PC-3 (cell line): ENCODE data around the gene PDLIM1. TPM values are rescaled to one million over a fixed set of nuclear protein-coding genes. Genes with fewer than 3 reads are reported as not detected.

Experiments
- ATAC-seq: fragments of 200-7000 bp; cut with Tn5 transposase; 2 replicates; pipeline ENCODE4 v1.9.1; 2020; ENCODE audit warnings: mild to moderate bottlenecking, moderate library complexity
- BruUV-seq: library from RNA; stranded (reverse); fragments of 400-500 nt; replicated peaks from 2 replicates; lab custom pipeline; 2021; lab: Mats Ljungman, UMichigan
- CTCF ChIA-PET: fragments of 300-600 bp; sonication (Branson Sonifier 250); formaldehyde crosslinking; loops from one replicate; lab custom pipeline; 2022; ENCODE audit warnings: antibody characterized with exemption; lab: Charles Lee
- POLR2A ChIA-PET: fragments of 300-600 bp; sonication (Branson Sonifier 250); formaldehyde crosslinking; loops from one replicate; lab custom pipeline; 2022; ENCODE audit warnings: antibody characterized with exemption; ENCODE audit not compliant: unreplicated experiment; lab: Charles Lee
- DNase-seq: peaks from one replicate; pipeline ENCODE4 v3.0.0-alpha.2; 2015
- H2AFZ ChIP-seq: fragments of 300-600 bp; sonication (generic); 2 replicates; pipeline ENCODE4 v1.6.0; 2016; ENCODE audit warnings: antibody characterized with exemption, low read length
- H3F3A ChIP-seq: fragments of 300-600 bp; sonication (generic); one replicate; pipeline ENCODE4 v1.6.0; 2017; ENCODE audit warnings: antibody characterized with exemption, low read length, control low read depth, mild to moderate bottlenecking; ENCODE audit not compliant: unreplicated experiment
- H3K27ac ChIP-seq: fragments of 300-600 bp; sonication (generic); 2 replicates; pipeline ENCODE4 v1.5.1; 2016; ENCODE audit warnings: mild to moderate bottlenecking, low read length
- H3K27me3 ChIP-seq: fragments of 300-600 bp; sonication (generic); 2 replicates; pipeline ENCODE4 v1.6.1; 2016; ENCODE audit warnings: low read length, mixed read lengths
- H3K36me3 ChIP-seq: fragments of 300-600 bp; sonication (generic); 2 replicates; pipeline ENCODE4 v1.6.1; 2016; ENCODE audit warnings: low read depth, mixed run types, low read length, mixed read lengths
- H3K4me1 ChIP-seq: fragments of 300-600 bp; sonication (generic); 2 replicates; pipeline ENCODE4 v1.5.1; 2016; ENCODE audit warnings: low read length; ENCODE audit not compliant: insufficient read depth
- H3K4me2 ChIP-seq: fragments of 300-600 bp; sonication (generic); 2 replicates; pipeline ENCODE4 v1.6.0; 2016; ENCODE audit warnings: low read length
- H3K4me3 ChIP-seq: fragments of 300-600 bp; sonication (generic); 2 replicates; pipeline ENCODE4 v1.5.1; 2016; ENCODE audit warnings: mild to moderate bottlenecking, low read length, mixed read lengths
- H3K79me2 ChIP-seq: fragments of 300-600 bp; sonication (generic); 2 replicates; pipeline ENCODE4 v1.6.1; 2017; ENCODE audit warnings: low read length, mixed read lengths
- H3K9ac ChIP-seq: fragments of 300-600 bp; sonication (generic); 2 replicates; pipeline ENCODE4 v1.6.0; 2016; ENCODE audit warnings: mild to moderate bottlenecking, low read length
- H3K9me2 ChIP-seq: fragments of 300-600 bp; sonication (generic); replicated peaks from 2 replicates; pipeline ENCODE4 v1.6.1; 2016; ENCODE audit warnings: mixed run types, low read length, mixed read lengths
- H3K9me3 ChIP-seq: fragments of 300-600 bp; sonication (generic); 2 replicates; pipeline ENCODE4 v1.6.1; 2016; ENCODE audit warnings: low read length, mixed read lengths
- H4K20me1 ChIP-seq: fragments of 300-600 bp; sonication (generic); 2 replicates; pipeline ENCODE4 v1.6.1; 2016; ENCODE audit warnings: low read length, mixed read lengths
- EZH2 ChIP-seq: fragments of 300-600 bp; sonication (generic); IDR thresholded peaks from one replicate; pipeline ENCODE4 v1.6.1; 2017; ENCODE audit warnings: antibody characterized with exemption, mild to moderate bottlenecking, low read length; ENCODE audit not compliant: unreplicated experiment
- EZH2phosphoT487 ChIP-seq: fragments of 300-600 bp; sonication (generic); IDR thresholded peaks from 2 replicates; pipeline ENCODE4 v1.6.1; 2018; ENCODE audit warnings: mild to moderate bottlenecking, antibody characterized with exemption, low read length, borderline replicate concordance
- intact Hi-C: fragments of 100-400 bp; cut with micrococcal nuclease; formaldehyde crosslinking; loops from 2 replicates; pipeline ENCODE4 v1.9.0; 2023
- total RNA-seq: library from RNA; depleted of rRNA; stranded (reverse); fragments of >200 nt; gene quantifications from 2 replicates; pipeline ENCODE4 v1.2.3, GENCODE V29; 2014
- TF ChIP-seq, protein P1 (sequence below): fragments of 300-600 bp; sonication (generic); conservative IDR thresholded peaks from 2 replicates; pipeline ENCODE4 v1.5.1; 2017; ENCODE audit warnings: antibody characterized with exemption, low read depth, mild to moderate bottlenecking, low read length

The PDLIM1 gene
- total RNA-seq, 1 experiment from 2014 or later, result 28.2 TPM

DNA sequence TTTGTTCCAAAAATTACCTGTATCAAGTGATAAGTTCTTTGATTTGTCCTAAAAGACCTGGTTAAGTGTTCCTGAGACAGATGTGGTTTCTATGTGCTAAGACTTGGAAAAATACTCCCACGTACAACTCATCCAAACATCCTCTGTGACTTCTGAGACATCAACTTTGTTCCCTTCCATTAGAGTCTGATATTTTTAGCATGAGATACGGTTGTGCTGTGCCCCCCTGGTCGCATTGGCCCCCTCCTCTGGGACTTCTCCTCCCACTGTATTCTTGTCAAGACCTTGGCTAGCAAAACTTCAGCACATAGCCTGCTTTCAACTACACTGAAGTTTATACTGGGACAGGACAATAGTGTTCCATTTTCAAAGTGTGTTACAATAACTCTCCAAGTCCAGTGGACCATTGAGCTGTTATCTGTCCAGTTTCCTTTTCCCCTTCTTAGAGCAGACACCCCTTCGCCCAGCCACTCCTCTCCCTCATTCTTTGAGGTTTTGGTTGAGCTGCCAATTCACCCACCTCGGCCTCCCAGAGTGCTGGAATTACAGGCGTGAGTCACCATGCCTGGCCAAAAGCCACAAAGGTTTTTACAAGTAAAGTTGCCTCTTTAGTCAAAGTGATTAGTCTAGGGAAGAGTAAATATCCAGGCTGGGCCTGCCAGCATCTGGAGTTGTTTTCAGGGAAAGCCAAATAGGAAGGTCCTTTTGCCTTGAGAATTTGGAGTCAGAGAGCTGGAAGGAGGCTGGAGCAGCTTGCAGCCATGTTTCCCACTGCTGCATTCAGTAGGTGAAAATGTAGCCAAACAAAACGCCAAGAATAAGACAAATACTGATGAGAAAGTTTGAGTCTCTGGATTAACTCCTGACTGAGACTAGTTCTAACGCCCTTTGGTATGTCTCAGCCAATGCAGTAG is 17.8 kb upstream of the PDLIM1 start:
- H3K79me2 ChIP-seq, result no peaks in the 10 kb centered on the region
- peak overlapping the region; percentile 34; the same call in 1 of the 2 replicates for H3K9ac ChIP-seq
- H2AFZ ChIP-seq, result no peak overlapping the region
- no peaks in the 10 kb centered on the region for H3K9me2 ChIP-seq
- H3K27ac ChIP-seq, result peak overlapping the region; percentile 81
- no peaks in the 10 kb centered on the region for H4K20me1 ChIP-seq
- ChIA-PET CTCF (no interaction called here), POLR2A (no interaction called here)
- TF ChIP-seq, protein P1, sequence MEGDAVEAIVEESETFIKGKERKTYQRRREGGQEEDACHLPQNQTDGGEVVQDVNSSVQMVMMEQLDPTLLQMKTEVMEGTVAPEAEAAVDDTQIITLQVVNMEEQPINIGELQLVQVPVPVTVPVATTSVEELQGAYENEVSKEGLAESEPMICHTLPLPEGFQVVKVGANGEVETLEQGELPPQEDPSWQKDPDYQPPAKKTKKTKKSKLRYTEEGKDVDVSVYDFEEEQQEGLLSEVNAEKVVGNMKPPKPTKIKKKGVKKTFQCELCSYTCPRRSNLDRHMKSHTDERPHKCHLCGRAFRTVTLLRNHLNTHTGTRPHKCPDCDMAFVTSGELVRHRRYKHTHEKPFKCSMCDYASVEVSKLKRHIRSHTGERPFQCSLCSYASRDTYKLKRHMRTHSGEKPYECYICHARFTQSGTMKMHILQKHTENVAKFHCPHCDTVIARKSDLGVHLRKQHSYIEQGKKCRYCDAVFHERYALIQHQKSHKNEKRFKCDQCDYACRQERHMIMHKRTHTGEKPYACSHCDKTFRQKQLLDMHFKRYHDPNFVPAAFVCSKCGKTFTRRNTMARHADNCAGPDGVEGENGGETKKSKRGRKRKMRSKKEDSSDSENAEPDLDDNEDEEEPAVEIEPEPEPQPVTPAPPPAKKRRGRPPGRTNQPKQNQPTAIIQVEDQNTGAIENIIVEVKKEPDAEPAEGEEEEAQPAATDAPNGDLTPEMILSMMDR, result no peak
- TF ChIP-seq EZH2, result no peak
- no peak for TF ChIP-seq EZH2phosphoT487
- peaks cover 32% of the 10 kb centered on the region for H3K4me1 ChIP-seq
- ATAC-seq (peak; percentile 95), DNase-seq (peak; percentile 97)
- no peaks in the 10 kb centered on the region for H3F3A ChIP-seq
- intact Hi-C loops, result loop anchor here (2.0 kb wide), 2 partner anchors 20 to 26 kb away; no protein-coding TSS in a partner anchor
- no peaks in the 10 kb centered on the region for H3K9me3 ChIP-seq
- no peaks in the 10 kb centered on the region for H3K36me3 ChIP-seq
- peak overlapping the region; percentile 82 for H3K4me2 ChIP-seq
- no TSS peak for BruUV-seq
- H3K27me3 ChIP-seq, result no peaks in the 10 kb centered on the region
- peak overlapping the region; percentile 50; the same call in 1 of the 2 replicates for H3K4me3 ChIP-seq

DNA sequence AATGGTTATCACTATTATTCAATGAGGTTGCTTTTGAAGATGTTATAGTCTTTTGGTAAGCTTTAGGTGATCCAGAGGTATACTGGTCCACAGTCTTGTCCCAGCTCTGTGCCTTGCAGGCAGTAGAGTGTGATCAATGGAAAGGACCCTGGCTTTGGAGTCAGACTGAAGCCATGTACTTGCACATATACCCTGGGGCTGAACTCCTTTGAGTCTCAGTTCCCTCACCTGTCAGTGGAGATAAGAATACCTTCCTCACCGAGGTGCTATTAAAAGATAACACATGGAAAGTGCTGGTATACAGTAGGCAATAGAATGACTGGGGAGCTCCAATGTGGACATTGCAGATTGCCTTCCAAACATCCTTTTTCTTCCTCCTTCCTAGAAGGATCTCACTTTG is 16.0 kb upstream of the PDLIM1 start:
- no peak overlapping the region for H3K27ac ChIP-seq
- no peak overlapping the region for H3K4me2 ChIP-seq
- ChIA-PET CTCF (no interaction called here), POLR2A (no interaction called here)
- ATAC-seq, result no peak
- no peaks in the 10 kb centered on the region for H3K27me3 ChIP-seq
- no peaks in the 10 kb centered on the region for H3K9me2 ChIP-seq
- H3K4me1 ChIP-seq, result peaks cover 37% of the 10 kb centered on the region
- no peaks in the 10 kb centered on the region for H3K9me3 ChIP-seq
- no peak overlapping the region for H3K9ac ChIP-seq
- no peak for DNase-seq
- H3K4me3 ChIP-seq, result no peak overlapping the region
- intact Hi-C loops, result no loop called here
- no peaks in the 10 kb centered on the region for H3K79me2 ChIP-seq
- H2AFZ ChIP-seq, result no peak overlapping the region
- no TSS peak for BruUV-seq
- H4K20me1 ChIP-seq, result no peaks in the 10 kb centered on the region
- H3K36me3 ChIP-seq, result no peaks in the 10 kb centered on the region
- TF ChIP-seq, protein P1, result no peak
- TF ChIP-seq EZH2, result no peak
- TF ChIP-seq EZH2phosphoT487, result no peak
- no peaks in the 10 kb centered on the region for H3F3A ChIP-seq

DNA sequence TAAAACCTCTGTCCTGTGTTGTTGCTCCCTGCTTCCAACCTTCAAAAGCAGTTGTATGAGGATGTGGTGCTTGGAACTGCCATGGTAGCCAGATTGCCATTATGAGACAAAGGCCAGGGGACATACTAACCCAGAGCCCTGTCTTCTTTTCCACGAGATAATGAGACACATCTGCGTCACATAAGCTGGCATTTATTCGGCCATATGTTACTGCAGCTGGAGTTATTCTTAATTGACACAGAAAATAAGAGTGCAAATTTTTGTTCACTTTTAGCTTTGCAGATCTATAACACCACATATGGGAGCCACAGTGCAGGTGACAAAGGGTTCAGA is 15.5 kb upstream of the PDLIM1 start:
- CTCF ChIA-PET, result no interaction called here
- H3K4me1 ChIP-seq, result peaks cover 37% of the 10 kb centered on the region

More for the DNA sequence above, 15.5 kb upstream of the PDLIM1 start:
- Histone ChIP-seq H3K27me3 (no peaks in the 10 kb centered on the region), H3K36me3 (no peaks in the 10 kb centered on the region), H3K79me2 (no peaks in the 10 kb centered on the region), H3K4me2 (no peak overlapping the region), H4K20me1 (no peaks in the 10 kb centered on the region), H3K4me3 (no peak overlapping the region), H3F3A (no peaks in the 10 kb centered on the region), H3K9me3 (no peaks in the 10 kb centered on the region), H3K9ac (no peak overlapping the region), H3K27ac (no peak overlapping the region), H2AFZ (no peak overlapping the region), H3K9me2 (no peaks in the 10 kb centered on the region)
- TF ChIP-seq EZH2phosphoT487 (no peak), EZH2 (no peak)
- TF ChIP-seq, protein P1, result no peak
- intact Hi-C loops, result no loop called here
- DNase-seq, result no peak
- no TSS peak for BruUV-seq
- no peak for ATAC-seq
- POLR2A ChIA-PET, result no interaction called here
